Sigmoid colon (tissue), 7 donors: ENCODE measurements around the gene KRTAP12-1. TPM values are rescaled to one million over a fixed set of nuclear protein-coding genes. Genes with fewer than 3 reads are reported as not detected.
A peak's percentile ranks its signal among the peaks of the same experiment; 100 is the strongest.

Experiments used
- DNase-seq: peaks from one replicate; pipeline ENCODE4 v3.0.0-alpha.2; 2019
- H3K27ac ChIP-seq, 4 donors: fragments of 200-600 bp; sonication (generic); one replicate each; pipeline ENCODE4 v1.5.1; 2016 to 2019; ENCODE audit warnings: mild to moderate bottlenecking in 1 of 4
- H3K27me3 ChIP-seq, 3 donors: fragments of 200-600 bp; sonication (generic); one replicate each; pipeline ENCODE4 v1.5.1; 2019; ENCODE audit warnings: mild to moderate bottlenecking in 1 of 3
- H3K36me3 ChIP-seq, 4 donors: fragments of 200-600 bp; sonication (generic); one replicate each; pipeline ENCODE4 v1.5.1; 2016 to 2019
- H3K4me1 ChIP-seq, 4 donors: fragments of 200-600 bp; sonication (generic); one replicate each; pipeline ENCODE4 v1.5.1; 2017 to 2019
- H3K4me3 ChIP-seq, 4 donors: fragments of 200-600 bp; sonication (generic); one replicate each; pipeline ENCODE4 v1.5.1; 2017 to 2019; ENCODE audit warnings: mild to moderate bottlenecking in 2 of 4, moderate library complexity in 1 of 4
- H3K9me3 ChIP-seq, 4 donors: fragments of 200-600 bp in 3 of 4; sonication (generic) in 3 of 4; one replicate each; pipeline versions ENCODE4 v1.5.1 to v1.6.1; 2013 to 2019
- EP300 ChIP-seq, 4 donors: sonication (generic); formaldehyde crosslinking; IDR thresholded peaks; one replicate each; pipeline ENCODE4 v1.6.1; 2017; ENCODE audit warnings: antibody characterized with exemption in 4 of 4
- POLR2A ChIP-seq, 2 donors: fragments of 450-650 bp; IDR thresholded peaks; one replicate each; pipeline ENCODE4 v1.6.1; 2016; ENCODE audit warnings: antibody characterized with exemption in 2 of 2, mild to moderate bottlenecking in 2 of 2, moderate library complexity in 2 of 2
- POLR2AphosphoS5 ChIP-seq, 4 donors: sonication (generic); formaldehyde crosslinking; IDR thresholded peaks; one replicate each; pipeline ENCODE4 v1.6.1; 2017; ENCODE audit warnings: antibody characterized with exemption in 4 of 4
- WGBS, 2 donors: extraction: QIAGEN DNeasy Blood & Tissue Kit; methylation state at CpG; one replicate each; pipeline ENCODE4 v1.1.7; 2013; 5-methylcytosine and 5-hydroxymethylcytosine counted together
- intact Hi-C: fragments of 100-400 bp; cut with DNase I; formaldehyde crosslinking; loops from one replicate; pipeline ENCODE4 v1.15.1; 2023
- polyA plus RNA-seq, 3 donors: library from polyadenylated mRNA; stranded (reverse); fragments of 200-250 nt; gene quantifications; one replicate each; pipeline ENCODE4 v1.2.3, GENCODE V29; 2013
- total RNA-seq, 4 donors: library from RNA; depleted of rRNA; stranded (reverse); fragments of >200 nt; gene quantifications; one replicate each; pipeline ENCODE4 v1.1.0, GENCODE V29; 2016
- TF ChIP-seq, protein P1 (sequence below), 4 experiments: fragments of 450-650 bp in 3 of 4; fragments of 200-600 bp in 1 of 4; IDR thresholded peaks; one replicate each; pipeline ENCODE4 v1.5.1; 2016 to 2019; ENCODE audit warnings: antibody characterized with exemption in 4 of 4, mild to moderate bottlenecking in 3 of 4, moderate library complexity in 2 of 4
- donor health status: healthy with polysubstance abuse.
- donor health status: Bipolar disorder and iron deficiency.
- donor health status: healthy.

The KRTAP12-1 gene
- total and polyA plus RNA-seq, 7 donors, result not detected

DNA sequence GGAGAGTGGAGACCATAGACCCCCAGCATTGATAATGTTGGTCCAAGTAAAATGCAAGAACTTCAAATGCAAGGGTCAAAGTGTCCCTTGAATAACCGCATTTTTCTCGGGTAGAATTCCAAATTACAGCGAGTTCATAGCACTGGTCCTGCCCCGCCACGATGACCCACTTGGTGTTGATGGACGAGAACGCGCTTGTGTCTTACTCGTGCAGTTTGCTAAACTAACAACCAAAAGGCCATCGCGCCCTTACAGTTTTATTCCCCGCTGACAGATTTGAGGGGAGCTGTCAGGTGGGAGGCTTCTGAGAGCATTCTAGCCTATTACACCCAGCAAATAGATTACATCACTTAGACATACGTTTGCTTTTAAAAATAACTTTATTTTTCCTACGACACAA, 46.8 kb upstream of the KRTAP12-1 start:
- Histone ChIP-seq H3K4me3 (no peak overlapping the region), H3K36me3 (no peaks in the 10 kb centered on the region), H3K9me3 (no peaks in the 10 kb centered on the region), H3K27ac (no peak overlapping the region), H3K4me1 (peaks cover 0 to 3% (median 0%) of the 10 kb centered on the region in 4 donors), H3K27me3 (peaks cover 3 to 45% (median 17%) of the 10 kb centered on the region in 3 donors)
- intact Hi-C loops, result no loop called here
- no peak for TF ChIP-seq POLR2AphosphoS5 (IDR thresholded peaks at IDR 0.05)
- TF ChIP-seq EP300 (IDR thresholded peaks at IDR 0.05), result no peak
- TF ChIP-seq, protein P1, sequence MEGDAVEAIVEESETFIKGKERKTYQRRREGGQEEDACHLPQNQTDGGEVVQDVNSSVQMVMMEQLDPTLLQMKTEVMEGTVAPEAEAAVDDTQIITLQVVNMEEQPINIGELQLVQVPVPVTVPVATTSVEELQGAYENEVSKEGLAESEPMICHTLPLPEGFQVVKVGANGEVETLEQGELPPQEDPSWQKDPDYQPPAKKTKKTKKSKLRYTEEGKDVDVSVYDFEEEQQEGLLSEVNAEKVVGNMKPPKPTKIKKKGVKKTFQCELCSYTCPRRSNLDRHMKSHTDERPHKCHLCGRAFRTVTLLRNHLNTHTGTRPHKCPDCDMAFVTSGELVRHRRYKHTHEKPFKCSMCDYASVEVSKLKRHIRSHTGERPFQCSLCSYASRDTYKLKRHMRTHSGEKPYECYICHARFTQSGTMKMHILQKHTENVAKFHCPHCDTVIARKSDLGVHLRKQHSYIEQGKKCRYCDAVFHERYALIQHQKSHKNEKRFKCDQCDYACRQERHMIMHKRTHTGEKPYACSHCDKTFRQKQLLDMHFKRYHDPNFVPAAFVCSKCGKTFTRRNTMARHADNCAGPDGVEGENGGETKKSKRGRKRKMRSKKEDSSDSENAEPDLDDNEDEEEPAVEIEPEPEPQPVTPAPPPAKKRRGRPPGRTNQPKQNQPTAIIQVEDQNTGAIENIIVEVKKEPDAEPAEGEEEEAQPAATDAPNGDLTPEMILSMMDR (IDR thresholded peaks at IDR 0.05), result no peak
- TF ChIP-seq POLR2A (IDR thresholded peaks at IDR 0.05), result no peak
- DNase-seq, result no peak
- WGBS, 2 donors, result 84 to 88% methylated on average over 14 of the region's 14 CpGs

DNA sequence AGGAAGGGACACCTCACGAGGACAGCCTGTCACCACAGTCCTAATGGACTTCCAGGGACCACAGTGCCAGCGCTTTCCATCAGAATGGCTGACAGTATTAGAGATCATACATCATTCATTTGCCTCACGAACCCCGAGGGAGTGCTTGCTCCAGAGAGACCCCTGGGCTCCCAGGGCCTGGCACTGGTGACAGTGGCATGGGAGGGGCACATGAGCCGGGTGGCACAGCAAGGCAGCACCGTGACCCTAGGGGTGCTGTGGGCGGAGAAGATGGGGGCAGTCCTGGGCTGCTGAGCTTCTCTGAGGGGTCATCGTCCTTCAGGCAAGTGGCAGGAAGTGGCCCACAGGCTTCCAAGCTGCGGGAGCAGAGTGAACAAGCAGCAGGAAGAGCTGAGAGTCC, 45.8 kb upstream of the KRTAP12-1 start:
- no peak for TF ChIP-seq EP300 (IDR thresholded peaks at IDR 0.05)
- no peak for TF ChIP-seq POLR2A (IDR thresholded peaks at IDR 0.05)
- TF ChIP-seq POLR2AphosphoS5 (IDR thresholded peaks at IDR 0.05), result no peak
- TF ChIP-seq, protein P1 (IDR thresholded peaks at IDR 0.05), result no peak
- H3K4me1 ChIP-seq, result peaks cover 0 to 7% (median 0%) of the 10 kb centered on the region in 4 donors
- 70 to 75% methylated on average over 9 of the region's 9 CpGs for WGBS, 2 donors
- DNase-seq, result no peak
- H3K9me3 ChIP-seq, result no peaks in the 10 kb centered on the region
- no peak overlapping the region for H3K4me3 ChIP-seq
- peaks cover 7 to 55% (median 26%) of the 10 kb centered on the region in 3 donors for H3K27me3 ChIP-seq
- H3K27ac ChIP-seq, result no peak overlapping the region
- intact Hi-C loops, result no loop called here
- no peaks in the 10 kb centered on the region for H3K36me3 ChIP-seq

DNA sequence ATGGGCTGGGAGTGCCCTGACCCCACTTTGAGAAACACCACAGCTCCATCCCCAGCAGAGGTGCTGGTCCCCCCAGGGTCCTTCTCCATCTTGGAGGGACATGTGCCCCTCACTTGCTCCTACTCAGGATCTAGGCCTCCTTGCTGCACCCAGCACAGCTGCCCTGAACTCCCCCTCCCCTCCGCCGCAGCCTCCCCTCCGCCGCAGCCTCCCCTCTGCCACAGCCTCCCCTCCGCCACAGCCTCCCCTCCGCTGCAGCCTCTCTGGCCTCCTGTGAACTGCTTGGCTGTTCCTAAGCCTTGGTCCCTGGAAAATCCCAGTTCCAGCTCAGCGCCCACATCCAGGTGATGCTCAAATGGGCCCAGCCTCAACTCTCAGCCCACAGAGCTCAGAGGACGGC, 45.4 kb upstream of the KRTAP12-1 start:
- H3K36me3 ChIP-seq, result no peaks in the 10 kb centered on the region
- no peak overlapping the region for H3K27ac ChIP-seq
- peaks cover 7 to 59% (median 30%) of the 10 kb centered on the region in 3 donors for H3K27me3 ChIP-seq
- WGBS, 2 donors, result 93 to 97% methylated on average over 8 of the region's 8 CpGs
- peaks cover 0 to 7% (median 0%) of the 10 kb centered on the region in 4 donors for H3K4me1 ChIP-seq
- TF ChIP-seq EP300 (IDR thresholded peaks at IDR 0.05) (no peak), POLR2A (IDR thresholded peaks at IDR 0.05) (no peak), POLR2AphosphoS5 (IDR thresholded peaks at IDR 0.05) (no peak)
- TF ChIP-seq, protein P1 (IDR thresholded peaks at IDR 0.05), result no peak
- intact Hi-C loops, result no loop called here
- no peak overlapping the region for H3K4me3 ChIP-seq
- H3K9me3 ChIP-seq, result no peaks in the 10 kb centered on the region
- no peak for DNase-seq

DNA sequence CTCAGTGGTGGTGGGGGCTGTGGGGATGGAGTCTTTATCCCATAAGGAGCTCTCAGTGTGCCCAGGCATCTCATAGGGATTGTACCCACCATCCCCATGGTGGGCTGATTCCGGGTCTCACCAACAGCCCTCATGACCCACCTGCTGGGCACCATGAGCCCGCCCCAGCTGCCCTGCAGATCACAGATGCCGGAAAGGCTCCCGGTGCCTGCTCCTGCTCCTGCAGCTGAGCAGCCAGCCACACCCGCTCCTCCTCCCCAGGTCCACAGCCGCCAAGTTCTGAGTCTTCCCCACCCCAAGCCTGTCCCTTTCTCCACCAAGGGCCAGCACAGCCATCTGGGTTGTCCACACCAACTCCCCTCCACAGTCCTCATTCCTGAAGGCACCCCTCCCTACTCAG, 44.9 kb upstream of the KRTAP12-1 start:
- Histone ChIP-seq H3K36me3 (no peaks in the 10 kb centered on the region), H3K27me3 (peaks cover 7 to 62% (median 30%) of the 10 kb centered on the region in 3 donors), H3K9me3 (no peaks in the 10 kb centered on the region), H3K4me3 (no peak overlapping the region), H3K4me1 (peaks cover 0 to 7% (median 0%) of the 10 kb centered on the region in 4 donors), H3K27ac (no peak overlapping the region)
- no peak for TF ChIP-seq POLR2A (IDR thresholded peaks at IDR 0.05)
- TF ChIP-seq, protein P1 (IDR thresholded peaks at IDR 0.05), result no peak
- TF ChIP-seq EP300 (IDR thresholded peaks at IDR 0.05), result no peak
- TF ChIP-seq POLR2AphosphoS5 (IDR thresholded peaks at IDR 0.05), result no peak
- intact Hi-C loops, result no loop called here
- DNase-seq, result peak; percentile 53
- WGBS, 2 donors, result 33 to 72% methylated on average over 6 of the region's 6 CpGs

DNA sequence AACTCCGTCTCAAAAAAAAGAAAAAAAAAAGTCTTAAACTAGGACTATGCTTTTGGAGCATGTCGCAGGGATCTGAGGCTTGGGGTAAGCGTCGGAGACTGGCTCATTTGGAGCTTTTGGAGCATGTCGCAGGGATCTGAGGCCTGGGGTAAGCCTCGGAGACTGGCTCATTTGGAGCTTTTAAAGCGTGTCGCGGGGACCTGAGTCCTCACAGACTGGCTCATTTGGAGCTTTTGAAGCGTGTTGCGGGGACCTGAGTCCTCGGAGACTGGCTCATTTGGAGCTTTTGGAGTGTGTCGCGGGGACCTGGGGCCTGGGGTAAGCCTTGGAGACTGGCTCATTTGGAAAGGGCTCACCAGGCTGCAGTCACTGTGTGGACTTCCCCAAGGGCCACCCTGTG, 43.0 kb upstream of the KRTAP12-1 start:
- intact Hi-C loops, result no loop called here
- Histone ChIP-seq H3K27me3 (peaks cover 7 to 78% (median 30%) of the 10 kb centered on the region in 3 donors), H3K27ac (no peak overlapping the region), H3K4me1 (peaks cover 0 to 7% (median 0%) of the 10 kb centered on the region in 4 donors), H3K36me3 (no peaks in the 10 kb centered on the region), H3K4me3 (no peak overlapping the region), H3K9me3 (no peaks in the 10 kb centered on the region)
- TF ChIP-seq POLR2AphosphoS5 (IDR thresholded peaks at IDR 0.05), result no peak
- no peak for TF ChIP-seq POLR2A (IDR thresholded peaks at IDR 0.05)
- TF ChIP-seq, protein P1 (IDR thresholded peaks at IDR 0.05), result no peak
- no peak for TF ChIP-seq EP300 (IDR thresholded peaks at IDR 0.05)
- DNase-seq, result no peak
- 91 to 92% methylated on average over 14 of the region's 14 CpGs for WGBS, 2 donors
